HG03066 (cell line): ENCODE measurements around the gene ANKRD30A.
"Not testable (repeated sequence)": the region's sequence is repeated elsewhere in the genome, so short reads cannot be mapped to it uniquely, and the experiment has no call there.

ENCODE experiments used
- ATAC-seq: cut with Tn5 transposase; IDR thresholded peaks from one replicate; pipeline ENCODE4 v1.9.1; 2021; ENCODE audit warnings: low read depth; ENCODE audit not compliant: unreplicated experiment

The ANKRD30A gene

DNA sequence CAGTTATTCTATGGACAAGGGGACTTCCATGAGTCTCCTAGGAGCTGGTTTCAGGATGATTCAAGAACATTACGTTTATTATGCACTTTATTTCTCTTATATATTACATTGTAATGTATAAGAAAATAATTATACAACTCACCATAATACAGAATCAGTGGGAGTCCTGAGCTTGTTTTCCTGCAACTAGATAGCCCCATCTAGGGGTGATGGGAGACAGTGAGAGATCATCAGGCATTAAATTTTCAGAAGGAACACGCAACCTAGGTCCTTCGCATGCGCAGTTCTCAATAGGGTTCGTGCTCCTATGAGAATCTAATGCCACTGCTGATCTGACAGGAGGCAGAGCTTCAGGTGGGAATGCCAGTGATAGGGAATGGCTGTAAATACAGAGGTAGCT, 137.9 kb downstream of the ANKRD30A start:
- no peak for ATAC-seq

DNA sequence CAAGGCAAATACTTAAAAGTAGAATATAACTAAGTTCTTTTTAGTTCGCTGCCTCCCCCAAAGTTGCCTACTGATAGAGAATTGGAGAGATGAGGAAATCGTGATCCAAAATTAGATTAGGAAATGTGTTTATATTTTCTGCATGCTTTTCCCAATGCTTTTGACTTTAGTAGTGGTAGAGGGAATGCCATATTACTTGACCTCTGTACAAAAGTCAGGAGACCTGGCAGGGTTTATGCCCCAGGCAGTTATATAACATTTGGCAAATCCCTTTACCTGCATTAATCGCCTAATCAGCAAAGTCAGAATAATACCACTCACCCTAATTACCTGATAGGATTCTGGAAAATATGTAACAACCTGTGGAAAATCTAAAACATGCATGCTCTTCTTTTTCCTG, 142.9 kb downstream of the ANKRD30A start:
- no peak for ATAC-seq

DNA sequence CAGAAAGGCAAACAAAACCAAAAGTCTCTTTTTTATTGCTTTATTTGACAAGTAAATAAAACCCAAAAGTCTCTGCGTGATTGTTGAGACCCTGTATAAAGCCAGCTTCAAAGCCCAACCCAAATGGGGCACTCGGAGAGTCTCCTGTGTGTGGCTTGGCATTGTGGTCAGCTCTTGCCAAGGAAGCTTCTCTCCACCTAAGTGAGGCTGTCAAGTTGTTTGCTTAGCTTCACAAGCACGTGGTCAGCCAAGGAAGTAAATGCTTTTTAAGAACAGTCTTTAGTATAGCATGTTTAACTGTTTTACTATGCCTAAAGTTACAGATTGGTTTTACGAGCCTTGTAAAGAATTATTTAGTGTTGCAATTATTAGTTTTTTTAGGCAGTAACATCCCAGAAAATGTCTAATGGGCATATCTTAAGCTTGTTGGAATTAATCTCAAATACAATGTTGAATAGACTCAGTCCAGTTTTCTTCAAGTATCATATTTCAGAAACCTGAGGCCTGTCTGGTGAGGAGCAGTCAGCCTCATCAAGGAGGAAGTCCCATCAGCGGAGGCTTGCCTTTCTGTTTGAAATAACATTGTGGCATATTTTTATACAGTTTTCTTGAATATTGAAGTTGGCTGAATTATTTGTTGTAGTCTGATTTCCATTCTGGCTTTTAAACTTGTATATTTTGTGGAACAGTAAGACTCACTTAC, 144.3 kb downstream of the ANKRD30A start:
- no peak for ATAC-seq

DNA sequence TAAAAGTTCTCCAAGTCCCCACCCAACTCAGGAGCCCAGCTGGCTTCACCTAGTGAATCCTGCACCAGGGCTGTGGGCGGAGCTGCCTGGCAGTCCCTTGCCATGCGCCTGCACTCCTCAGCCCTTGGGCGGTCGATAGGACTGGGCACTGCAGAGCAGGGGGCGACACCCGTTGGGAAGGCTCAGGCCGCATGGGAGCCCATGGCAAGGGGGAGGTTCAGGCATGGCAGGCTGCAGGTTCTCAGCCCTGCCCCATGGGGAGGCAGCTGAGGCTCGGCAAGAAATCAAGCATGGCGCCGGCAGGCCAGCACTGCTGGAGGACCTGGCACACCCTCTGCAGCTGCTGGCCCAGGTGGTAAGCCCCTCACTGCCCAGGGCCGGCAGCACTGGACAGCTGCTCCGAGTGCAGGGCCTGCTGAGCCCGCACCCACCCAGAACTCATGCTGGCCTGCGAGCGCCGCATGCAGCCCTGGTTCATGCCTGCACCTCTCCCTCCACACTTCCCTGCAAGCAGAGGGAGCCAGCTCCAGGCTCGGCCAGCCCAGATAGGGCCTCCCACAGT, 149.9 kb downstream of the ANKRD30A start:
- ATAC-seq, result no peak

DNA sequence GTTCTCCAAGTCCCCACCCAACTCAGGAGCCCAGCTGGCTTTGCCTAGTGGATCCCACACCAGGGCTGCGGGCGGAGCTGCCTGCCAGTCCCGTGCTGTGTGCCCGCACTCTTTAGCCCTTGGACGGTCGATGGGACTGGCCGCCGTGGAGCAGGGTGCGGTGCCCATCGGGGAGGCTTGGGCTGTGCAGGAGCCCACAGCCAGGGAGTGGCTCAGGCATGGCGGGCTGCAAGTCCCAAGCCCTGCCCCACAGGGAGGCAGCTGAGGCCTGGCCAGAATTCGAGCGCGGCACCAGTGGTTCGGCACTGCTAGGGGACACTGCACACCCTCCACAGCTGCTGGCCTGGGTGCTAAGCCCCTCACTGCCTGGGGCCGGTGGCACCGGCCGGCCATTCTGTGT, 159.7 kb downstream of the ANKRD30A start:
- no peak for ATAC-seq

DNA sequence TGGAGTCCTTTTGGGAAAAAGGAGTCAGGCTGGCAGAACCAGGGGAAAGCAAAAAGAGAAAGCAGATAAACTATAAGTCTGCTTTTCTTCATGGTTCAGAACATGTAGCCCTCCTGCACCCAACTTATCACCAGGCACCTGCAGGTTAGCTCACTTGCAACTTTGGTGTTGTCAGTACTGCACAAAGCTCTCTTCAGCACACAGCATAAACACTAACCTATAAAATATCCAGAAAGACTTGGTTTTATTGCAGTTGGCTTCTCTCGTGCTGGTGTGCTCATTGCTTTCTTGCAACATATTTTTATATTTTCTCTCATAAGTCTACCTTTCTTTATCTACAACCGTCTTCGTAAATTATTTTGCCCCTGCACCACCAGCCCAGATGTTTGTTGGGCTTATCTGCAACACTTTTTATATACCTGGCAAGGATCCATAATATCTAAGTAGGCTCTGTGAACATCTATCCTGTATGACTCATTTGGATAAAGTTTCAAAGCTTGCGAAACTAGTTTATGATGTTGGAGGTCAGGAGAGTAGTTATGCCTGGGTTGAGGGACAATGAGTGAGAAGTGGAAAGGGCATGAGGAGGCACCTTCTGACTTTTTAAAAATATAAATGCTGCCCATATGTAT, 164.6 kb downstream of the ANKRD30A start:
- no peak for ATAC-seq

DNA sequence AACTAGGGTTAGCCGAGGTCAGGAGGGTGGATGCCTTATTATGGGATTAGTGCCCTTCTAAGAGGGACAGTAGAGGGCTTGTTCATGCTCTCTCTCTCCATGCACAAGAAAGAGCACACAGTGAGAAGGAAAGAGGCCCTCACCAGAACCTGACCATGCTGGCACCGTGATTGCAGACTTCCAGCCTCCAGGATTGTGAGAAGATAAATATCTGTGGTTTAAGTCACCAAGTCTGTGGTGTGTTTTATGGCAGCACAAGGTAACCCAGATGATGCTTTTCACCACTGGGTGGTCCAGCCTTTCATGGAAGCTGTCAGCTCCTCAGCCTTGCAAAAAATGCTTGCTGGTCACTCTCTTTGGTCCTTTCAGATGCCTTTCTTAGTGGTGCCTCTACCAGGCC, 175.9 kb downstream of the ANKRD30A start:
- ATAC-seq, result no peak

DNA sequence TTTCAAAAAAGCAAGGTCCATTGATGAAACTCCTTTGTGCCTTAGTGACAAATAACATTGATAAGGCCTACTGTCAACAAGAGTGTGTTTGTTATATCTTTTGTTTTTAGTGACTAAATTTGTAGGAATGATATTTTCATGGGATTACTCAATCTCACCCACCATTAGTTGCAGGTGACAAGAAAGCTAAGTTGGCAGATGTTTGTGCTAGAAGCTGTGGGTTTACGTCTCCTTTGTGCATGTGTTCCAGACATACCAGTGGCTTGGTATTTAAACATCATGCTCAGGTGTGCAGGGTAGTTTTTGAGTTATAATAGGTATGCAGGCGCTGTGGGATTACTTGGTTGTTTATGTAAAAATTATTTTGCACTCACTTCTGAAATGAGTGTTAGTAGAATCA, 178.6 kb downstream of the ANKRD30A start:
- ATAC-seq, result no peak

DNA sequence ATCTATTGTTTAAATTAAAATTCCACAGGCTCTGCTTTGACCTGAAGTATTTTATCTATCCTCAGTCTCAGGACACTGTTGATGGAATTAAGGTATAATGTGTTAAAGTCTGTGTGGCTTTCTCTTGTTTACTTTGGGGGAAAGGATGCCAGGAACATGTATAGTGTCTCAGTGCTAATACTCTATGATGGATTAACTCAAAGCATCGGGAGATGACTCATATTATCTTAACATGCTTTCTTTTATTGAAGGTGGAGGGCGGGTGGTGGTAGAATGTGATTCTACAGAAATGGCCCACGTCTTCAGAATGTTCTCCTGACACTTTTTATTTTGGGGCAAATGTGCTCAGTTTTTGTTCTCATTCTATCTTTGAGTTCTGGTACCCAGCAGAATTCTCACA, 189.0 kb downstream of the ANKRD30A start:
- no peak for ATAC-seq

DNA sequence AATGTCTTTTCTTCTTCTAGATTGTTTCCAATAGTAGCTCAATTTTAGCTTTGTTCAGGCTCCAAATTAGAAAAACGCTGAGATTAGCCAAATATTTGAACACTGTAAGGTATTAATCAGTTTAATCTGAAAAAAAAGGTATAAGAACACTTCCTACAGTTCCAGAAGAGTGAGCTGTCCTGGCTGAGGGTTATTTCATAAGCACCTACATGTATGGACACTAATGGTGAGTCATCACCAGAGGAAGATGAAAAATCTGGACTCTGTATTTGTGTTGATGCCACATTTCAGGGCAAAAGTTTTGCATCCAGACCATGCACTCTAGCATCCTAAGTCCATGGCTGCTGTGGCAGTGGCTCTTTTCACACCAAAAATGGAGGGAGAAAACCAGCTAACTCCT, 189.5 kb downstream of the ANKRD30A start:
- no peak for ATAC-seq

DNA sequence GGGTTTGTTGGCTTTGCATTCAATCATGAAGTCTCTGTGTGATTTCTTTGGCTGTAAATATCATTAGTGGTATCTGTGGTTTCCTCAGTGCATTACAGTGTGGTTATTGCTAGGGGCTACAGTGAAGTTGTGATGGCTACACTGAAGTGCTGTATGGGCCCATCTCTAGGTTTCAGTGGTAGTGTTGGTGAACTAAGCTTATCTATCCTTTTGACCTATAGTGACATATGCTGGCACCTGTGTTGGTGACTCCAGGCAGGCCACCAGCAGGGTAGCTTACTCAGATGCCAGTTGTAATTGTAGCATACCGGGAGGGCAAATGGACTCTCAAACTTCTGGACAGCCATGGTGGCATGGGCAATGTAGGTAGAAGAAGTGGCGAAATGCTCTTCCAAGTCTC, 219.0 kb downstream of the ANKRD30A start:
- ATAC-seq, result no peak

DNA sequence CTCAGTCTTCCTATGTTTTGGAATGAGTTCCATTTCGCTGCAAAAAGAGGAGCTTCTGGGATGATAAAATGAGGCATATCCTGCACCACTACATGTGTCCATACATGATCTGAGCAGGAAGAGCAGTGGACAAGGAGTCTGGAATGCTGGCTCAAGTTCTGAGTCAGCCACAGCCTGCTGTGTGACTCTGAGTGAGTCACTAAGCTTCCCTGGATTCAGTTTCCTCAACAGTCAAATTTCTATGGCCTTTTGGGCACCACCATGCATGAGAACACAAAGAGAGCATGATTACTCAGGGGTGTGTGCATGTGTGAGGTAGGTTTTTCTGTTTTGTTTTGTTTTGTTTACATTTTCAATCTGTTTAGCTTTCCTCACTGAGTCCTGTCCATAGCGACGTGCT, 254.6 kb downstream of the ANKRD30A start:
- ATAC-seq, result no peak

DNA sequence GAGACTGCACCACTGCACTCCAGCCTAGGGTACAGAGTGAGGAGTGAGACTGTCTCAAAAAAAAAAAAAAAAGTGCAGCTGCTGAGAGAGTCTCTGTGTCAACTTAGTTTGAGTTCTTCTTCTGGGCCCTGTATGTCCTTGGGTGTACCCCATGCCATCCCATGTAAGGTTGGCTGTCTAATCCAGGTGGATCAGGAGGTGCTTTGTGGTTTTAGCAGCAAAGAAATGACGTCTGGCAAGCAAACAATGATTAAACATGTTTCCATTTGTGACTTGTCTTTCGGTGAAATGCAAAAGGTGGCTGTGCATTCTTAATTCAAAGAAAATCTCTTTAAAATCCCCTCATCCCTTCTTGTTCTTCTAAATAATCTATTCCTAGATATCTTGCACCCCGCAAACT, 255.9 kb downstream of the ANKRD30A start:
- ATAC-seq, result no peak

DNA sequence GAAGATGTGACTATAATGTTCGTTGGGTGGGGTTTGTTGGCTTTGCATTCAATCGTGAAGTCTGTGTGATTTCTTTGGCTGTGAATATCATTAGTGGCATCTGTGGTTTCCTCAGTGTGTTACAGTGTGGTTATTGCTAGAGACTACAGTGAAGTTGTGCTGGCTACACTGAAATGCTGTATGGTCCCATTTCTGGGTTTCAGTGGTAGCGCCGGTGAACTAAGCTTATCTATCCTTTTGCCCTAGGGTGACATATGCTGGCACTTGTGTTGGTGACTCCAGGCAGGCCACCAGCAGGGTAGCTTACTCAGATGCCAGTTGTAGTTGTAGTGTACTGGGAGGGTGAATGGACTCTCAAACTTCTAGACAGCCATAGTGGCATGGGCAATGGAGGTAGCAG, 259.5 kb downstream of the ANKRD30A start:
- ATAC-seq, result no peak

DNA sequence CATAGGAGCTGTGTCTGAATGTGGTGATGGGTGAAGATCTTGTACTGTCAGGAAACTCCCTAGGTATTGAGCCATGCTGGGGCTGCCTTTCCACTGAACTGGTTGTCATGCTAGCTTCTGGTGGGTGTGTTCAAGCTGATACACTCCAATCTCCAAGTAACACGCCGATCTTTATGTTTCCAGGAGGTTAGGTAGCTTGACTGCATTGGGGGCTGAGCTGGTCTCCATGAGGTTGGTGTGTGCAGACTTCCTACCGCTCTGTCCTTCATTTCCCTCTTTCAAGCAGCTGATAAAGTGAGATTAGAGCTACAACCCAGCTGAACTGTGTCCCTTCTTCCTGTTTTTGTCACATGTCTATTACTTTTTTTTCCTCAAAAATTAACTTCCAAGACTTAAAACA, 265.5 kb downstream of the ANKRD30A start:
- no peak for ATAC-seq

DNA sequence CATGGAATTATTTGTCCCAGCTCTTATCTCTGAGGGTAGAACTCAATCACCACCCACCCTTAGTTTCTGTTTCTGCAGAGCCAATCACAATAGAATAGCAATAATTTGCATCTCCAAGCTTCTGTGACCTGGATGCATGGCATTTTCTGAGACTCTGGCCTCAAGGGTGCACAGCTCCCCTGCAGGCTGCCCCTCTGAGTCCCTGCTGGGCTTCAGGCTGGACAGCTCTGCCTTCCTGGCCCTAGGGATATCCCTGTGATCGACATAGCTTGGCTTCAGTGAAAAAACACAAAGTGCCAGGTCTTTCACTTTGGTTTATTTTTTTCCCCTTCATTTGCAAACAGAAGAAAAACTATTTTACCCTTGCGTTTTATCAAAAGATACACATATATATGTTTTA, 275.4 kb downstream of the ANKRD30A start:
- ATAC-seq, result not testable (repeated sequence)

DNA sequence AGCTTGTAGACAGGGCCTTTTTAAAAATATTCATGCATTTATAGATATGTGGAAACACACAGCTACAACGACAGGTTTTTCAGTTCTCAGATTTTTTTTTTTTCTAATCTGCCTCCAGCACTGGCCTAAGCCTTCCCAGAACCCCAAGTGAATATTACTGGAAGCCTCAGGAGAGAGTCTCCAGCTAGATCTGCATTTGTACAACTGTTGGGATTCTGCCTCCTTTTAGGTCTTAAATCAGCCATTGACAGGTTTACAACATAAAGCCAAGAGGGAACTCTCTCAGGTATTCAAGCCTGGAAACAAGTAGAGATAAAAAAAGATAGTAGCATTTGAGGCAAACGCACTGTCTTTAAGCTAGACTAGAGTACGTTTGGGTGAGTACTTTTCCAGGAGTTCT, 275.8 kb downstream of the ANKRD30A start:
- ATAC-seq, result no peak

DNA sequence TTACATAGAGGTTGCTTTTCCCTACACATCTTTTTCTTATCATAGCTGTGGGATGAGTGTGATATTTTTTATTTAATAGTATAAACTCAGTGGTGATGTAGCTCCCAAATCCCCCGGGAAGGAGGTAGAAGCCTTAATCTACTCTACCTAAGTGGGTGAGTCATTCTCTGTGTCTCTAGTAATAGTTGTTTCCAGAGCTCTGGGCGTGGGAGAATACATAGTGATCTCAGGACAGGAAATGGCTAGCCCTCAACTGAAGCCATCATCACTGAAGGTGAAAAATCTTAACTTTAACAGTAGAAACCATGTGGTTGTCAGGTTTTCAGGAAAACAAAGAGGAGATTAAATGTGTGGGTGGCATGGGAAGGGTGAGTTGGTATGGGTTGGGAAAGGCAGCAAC, 278.4 kb downstream of the ANKRD30A start:
- ATAC-seq, result no peak
